Right ventricle myocardium inferior (tissue), 1 donor: ENCODE measurements around the gene RNF114. TPM values are rescaled to one million over a fixed set of nuclear protein-coding genes. Genes with fewer than 3 reads are reported as not detected.
"Not testable (repeated sequence)": the region's sequence is repeated elsewhere in the genome, so short reads cannot be mapped to it uniquely, and the experiment has no call there.

Source experiments
- ATAC-seq: fragments of 200-7000 bp; cut with Tn5 transposase; one replicate; pipeline ENCODE4 v1.9.1; 2020; ENCODE audit warnings: mild to moderate bottlenecking, moderate library complexity
- DNase-seq: peaks from one replicate; pipeline ENCODE4 v3.0.0; 2021; ENCODE audit errors: missing footprints
- intact Hi-C: fragments of 100-400 bp; cut with DNase I; formaldehyde crosslinking; loops from one replicate; pipeline ENCODE4 v1.11.0; 2022
- long read RNA-seq: library from polyadenylated mRNA; unstranded; transcript quantifications from one replicate; pipeline ENCODE4 v2.0.0, GENCODE V29; 2021
- total RNA-seq: library from RNA; stranded (reverse); fragmentation: NEBNext Ultra II Directional; extraction: Animal tissue kit (Norgen Biotek cat#: 25700); gene quantifications from one replicate; pipeline ENCODE4 v1.2.1, GENCODE V29; 2021
- donor health status: DM: no; HTN: yes; CAD: no; lungs with severe emphysema.

The RNF114 gene, protein sequence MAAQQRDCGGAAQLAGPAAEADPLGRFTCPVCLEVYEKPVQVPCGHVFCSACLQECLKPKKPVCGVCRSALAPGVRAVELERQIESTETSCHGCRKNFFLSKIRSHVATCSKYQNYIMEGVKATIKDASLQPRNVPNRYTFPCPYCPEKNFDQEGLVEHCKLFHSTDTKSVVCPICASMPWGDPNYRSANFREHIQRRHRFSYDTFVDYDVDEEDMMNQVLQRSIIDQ
- 47.6 TPM for total RNA-seq
- long read RNA-seq, transcript RNF114-201 (6 exons, 2,503 nt), result major isoform, 14 of 21 reads
- long read RNA-seq, partial matches to known transcripts, result 1 of 21 reads
- long read RNA-seq, other reads (novel, unspliced or antisense), result 5 of 21 reads

DNA sequence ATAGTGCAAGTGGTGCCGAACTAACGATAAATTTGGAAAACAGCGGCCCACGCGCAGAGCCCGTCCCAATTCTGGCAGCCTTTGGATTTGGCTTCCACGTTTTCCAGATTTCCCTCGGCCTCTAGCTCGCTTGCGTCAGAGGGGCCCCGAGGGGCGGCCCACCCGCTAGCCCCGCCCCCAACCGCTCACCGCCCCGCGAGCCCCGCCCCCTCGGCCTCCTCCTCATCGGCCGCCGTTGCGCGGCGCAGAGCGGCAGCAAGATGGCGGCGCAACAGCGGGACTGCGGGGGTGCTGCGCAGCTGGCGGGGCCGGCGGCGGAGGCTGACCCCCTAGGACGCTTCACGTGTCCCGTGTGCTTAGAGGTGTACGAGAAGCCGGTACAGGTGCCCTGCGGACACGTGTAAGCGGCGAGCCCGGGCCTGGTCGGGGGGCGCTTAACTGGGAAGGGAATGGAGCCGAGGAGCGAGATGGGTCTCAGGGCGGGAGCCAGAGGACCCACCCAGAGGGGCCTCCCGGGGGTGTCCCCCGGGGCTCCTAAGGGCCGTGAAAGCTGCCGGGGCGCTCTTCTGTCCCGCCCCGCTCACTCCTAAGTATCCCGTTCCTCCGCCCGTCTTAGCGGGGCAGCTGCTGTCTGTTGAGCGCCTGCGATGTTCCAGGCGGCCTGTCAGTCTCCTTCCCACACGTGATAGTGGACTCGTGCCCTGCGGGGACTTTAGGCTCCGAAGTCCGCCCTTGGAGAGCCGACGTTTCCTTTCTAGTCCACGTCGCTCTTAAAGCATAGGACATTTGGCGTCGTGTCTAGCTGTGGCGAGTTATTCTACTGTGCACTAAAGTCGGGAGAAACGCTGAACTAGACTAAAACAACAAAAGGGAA lies at the start of gene RNF114:
RNF114 (plus strand) TSS at position 245 of the 874 bp plus-strand sequence; CDS start at position 261, 16 bp downstream.
- intact Hi-C loops, result no loop called here
- peak; percentile 95 for DNase-seq
- peak; percentile 95 for ATAC-seq

DNA sequence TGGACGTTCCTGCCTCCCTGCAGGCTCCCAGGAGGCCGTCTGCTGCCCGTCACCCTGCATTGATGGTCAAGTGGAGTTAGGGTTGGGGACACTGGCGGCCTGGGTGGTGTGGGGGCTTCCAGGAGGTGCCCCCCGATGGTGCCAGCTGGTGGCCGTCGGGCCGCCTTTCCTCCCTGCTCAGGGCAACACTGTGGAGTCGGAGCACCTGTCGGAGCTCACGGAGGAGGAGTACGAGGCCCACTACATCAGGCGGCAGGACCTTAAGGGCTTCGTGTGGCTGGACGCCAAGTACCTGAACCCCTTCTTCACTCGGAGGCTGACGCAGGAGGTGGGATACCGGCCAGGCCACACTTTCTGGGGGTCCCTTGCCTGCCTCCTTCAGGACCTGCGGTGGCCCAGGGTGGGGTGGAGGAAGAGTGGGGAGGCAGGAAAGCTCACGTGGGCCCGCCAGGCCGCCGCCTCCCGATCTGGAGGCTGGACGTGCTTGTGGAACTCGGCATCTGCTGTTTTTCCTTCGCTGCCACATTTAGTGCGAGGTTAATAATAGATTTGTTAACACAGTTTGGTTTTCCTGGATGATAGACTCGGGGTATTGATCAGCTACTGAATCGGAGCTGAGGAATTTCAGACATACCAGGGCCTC lies 49.5 kb upstream of the RNF114 start:
- ATAC-seq (no peak), DNase-seq (no peak)
- intact Hi-C loops, result no loop called here

DNA sequence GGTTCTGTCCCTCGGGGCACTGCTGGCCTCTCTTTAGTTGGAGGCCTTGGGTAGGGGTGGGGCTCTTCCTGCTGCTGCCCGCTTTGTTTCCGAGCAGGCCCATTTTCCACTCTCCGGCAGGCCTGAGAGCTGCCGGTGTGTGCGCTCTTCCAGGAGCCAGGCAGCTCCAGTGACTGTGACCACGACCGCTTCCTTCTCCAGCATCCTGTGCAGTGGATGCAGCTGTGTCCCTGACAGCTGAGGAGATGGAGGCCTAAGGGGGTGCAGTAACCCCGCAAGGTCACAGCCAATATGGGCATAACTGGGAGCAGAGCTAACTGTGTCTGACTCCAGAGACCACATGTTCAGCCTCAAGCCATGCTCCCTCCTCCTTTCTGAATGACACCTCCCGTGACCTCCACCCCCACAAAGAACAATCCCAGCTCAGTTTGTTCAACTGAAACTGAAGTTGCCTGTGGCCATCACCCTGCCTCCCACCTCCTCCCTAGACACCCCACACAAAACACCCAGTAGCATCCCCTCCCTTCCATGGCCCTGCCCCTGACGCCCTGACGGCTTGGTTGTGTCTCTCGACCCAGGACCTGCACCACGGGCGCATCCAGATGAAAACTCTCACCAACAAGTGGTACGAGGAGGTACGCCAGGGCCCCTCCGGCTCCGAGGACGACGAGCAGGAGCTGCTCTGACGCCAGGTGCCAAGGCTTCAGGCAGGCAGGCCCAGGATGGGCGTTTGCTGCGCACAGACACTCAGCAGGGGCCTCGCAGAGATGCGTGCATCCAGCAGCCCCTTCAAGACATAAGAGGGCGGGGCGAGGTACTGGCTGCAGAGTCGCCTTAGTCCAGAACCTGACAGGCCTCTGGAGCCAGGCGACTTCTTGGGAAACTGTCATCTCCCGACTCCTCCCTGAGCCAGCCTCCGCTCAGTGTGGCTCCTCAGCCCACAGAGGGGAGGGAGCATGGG lies 48.7 kb upstream of the RNF114 start:
- intact Hi-C loops, result no loop called here
- ATAC-seq, result peak; percentile 9
- DNase-seq, result peak; percentile 46

DNA sequence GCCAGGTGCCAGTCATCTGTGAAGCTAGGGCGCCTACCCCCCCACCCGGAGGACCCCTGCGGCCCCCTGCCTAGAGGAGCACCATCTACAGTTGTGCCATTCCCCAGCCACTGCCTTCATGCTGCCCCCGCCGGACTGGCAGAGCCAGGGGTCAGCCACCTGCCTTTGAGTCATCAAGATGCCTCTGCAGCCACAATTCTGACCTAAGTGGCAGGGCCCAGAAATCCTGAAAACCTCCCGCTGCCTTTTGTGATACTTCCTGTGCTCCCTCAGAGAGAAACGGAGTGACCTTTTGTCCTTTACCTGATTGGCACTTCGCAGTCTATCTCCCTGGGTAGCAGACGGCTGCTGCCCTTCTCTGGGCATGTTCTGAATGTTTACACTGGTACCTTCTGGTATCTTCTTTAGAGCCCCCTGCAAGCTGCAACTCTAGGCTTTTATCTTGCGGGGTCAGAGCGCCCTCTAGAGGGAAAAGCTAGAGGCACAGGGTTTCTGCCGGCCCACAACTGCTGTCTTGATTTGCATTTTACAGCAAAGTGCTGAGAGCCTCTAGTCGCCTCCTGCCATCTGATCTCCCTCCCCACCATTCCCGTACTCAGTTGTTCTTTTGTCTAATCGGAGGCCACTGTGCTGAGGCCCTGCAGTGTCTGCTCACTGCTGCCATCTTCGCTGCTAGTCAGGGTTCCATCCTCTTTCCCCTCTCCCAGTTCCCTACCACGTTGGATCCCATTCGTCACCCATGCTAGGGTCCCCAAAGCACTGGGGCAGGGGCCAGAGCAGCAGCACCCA lies 47.8 kb upstream of the RNF114 start:
- DNase-seq, result peak; percentile 64
- intact Hi-C loops, result no loop called here
- no peak for ATAC-seq

DNA sequence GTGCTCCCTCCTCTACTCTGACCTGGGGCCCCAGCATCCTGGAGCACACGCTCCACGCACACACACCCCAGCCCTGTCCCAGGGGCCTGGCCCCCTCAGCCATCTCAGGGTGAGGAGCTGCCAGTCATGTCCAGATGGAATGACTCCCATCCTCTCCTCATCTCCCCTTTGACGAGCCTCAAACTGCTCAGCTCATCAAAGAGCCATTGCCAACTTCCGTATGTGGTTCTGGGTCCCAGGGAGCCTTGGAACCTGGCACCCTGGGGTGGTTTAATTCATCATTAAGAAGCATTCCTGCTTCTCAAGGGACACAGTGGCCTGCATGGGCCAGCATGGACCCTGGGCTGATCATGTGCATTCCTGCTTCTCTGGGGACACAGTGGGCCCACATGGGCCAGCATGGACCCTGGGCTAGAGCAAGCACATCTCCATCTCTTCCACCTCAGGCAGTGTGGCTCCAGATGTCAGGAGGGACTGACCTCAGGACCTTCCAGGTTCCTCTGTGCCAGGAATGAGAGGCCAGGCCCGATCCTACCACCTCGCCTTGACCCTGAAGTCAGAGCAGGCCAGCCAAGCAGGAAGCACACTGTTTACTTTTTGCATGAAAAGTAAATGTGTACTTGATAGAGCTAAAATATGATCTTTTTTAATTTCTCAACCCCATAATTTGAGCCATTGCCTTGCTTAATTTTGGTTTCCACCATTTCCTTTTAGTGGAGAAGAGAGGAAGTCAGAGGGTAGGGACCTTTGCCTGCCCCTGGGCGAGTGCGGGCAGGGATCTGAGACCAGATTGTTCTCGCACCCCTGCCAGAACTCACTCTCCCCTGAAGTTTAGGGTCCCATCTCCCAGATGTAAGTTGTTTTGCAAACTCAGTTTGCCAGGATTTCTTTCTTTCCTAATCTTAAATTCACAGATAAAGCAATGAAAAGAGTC lies 46.9 kb upstream of the RNF114 start:
- no peak for ATAC-seq
- DNase-seq, result peak; percentile 49
- intact Hi-C loops, result no loop called here

DNA sequence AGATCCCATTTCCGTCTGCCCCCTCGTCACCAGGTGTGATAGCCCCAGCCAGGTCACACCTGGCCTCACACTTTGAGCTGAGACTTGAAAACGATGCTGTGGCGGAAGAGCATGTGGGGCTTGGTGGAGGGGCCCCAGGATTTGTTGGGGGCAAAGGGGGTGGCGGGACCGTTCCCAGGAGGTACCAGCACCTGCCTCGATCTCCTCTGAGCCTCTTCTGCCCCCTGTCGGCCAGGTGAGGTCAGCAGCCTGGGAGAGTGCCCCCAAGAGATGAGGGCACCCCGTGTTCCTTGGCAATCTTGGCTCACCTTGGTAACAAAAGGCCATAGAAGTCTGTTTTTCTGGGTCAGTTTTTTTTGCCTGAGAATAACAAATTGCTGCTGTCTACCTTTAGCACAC lies 46.3 kb upstream of the RNF114 start:
- ATAC-seq (no peak), DNase-seq (peak; percentile 52)
- intact Hi-C loops, result no loop called here

DNA sequence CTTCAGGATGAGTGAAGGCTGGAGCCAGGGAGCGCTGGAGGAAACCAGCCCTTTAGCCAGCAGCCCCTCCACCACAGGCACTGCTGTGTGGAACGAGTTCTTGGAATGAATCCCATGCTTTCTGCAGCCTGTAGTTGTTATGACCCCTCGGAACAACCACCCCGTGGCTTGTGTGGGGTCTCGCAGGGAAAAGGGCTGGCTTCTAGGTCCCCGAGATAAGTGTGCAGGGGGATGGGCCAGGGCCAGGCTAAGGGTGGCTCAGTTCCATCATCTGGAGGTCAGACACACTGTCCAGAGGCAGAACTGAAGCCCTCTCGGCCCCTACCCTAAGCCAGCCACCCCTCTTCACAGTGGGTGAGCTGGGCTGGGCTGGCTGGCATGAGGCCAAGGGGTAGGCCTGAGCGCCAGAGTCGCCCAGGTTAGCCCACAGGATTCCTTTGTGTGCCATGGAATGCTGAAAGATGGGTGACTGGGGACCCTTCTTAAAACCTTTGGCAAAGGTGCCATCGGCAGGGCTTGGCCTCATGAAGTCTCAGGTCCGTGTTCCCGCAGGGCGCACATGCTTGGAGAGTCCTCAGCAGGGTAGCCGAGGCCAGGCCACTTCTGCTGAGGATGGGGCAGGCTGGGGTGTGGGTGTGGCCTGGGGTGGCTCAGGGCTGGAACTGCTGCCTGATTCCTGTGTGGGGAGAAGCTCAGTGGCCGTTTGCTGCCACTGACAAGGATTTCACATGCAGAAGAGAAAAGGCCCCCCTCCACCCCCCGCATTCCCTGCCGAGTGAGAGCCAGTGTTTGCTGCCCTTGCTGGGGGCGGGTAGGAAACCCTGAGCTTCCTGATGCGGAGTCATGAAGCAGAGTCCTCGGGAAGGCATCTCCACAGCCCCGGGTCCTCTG lies 45.5 kb upstream of the RNF114 start:
- peak; percentile 70 for DNase-seq
- ATAC-seq, result peak; percentile 20
- intact Hi-C loops, result no loop called here

DNA sequence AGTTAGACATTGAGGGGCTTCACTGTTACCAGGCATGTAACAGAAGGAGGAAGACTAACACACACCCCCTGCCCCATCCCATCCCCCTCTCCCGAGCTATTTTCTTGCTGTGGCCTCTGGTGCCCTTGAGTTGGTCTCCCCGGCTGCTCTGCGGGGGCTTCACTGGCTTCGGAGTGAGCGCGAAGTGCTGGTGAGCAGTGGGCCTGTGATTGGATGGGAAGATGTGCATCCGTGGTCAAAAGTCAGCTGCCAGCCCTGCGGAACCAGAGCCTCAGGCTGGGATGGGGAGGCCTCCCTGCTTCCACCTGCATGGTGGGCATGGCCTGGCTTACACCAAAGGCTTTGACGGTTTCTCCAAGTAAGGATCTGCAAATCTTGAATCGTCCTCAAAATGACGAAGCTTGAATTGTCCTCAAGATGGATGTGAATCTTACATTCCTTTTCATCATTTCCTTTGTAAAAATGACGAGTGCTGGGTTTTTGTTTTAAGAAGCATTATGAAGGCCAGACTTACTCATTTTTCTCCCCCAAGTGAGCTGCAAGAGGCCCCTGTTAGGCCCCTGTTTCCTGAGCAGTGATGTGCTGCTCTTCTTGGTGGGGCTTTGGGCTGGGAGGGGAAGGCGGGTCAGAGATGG lies 44.6 kb upstream of the RNF114 start:
- intact Hi-C loops, result loop anchor here (2.0 kb wide), 1 partner anchor 19 kb away; no protein-coding TSS in a partner anchor
- ATAC-seq (no peak), DNase-seq (peak; percentile 45)

DNA sequence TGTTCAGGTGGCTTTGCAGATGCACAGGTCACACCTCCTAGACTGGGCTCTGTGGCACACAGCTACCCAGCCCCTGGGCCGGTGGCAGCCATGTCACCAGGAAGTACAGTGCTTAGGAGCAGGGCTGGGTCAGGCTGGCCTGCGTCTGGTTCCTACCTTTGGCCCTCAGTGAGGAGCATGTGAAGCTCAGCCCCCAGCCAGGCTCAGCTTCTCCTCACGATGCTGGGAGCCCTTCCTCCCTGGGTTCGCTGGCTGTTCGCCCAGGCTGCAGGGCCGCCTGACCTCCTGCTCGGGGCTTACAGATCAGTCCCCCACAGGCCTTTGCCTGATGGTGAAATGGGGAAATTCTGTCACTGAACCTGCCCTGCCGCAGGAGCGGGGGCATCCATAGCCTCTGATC lies 43.9 kb upstream of the RNF114 start:
- peak; percentile 66 for DNase-seq
- ATAC-seq, result peak; percentile 11
- intact Hi-C loops, result loop anchor here (2.0 kb wide), 1 partner anchor 19 kb away; no protein-coding TSS in a partner anchor

DNA sequence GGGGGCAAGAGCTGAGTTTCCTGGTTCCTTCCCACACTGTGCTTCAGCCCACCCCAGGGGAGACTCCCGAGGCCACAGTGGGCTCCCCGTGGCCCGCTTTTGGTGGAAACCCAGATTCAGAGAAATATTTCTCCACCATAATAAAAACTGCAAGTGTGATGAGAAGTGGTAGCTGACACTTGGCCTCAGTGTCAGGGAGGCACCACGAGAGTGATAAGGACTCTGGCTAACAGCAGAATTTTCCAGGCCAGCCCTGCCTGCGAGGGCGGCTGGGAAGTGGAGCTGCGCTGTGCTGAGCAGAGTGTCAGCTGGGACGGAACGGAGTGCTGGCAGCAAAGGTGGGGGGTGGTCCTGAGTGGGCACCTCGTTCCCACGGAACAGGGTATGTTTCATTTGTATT lies 43.4 kb upstream of the RNF114 start:
- ATAC-seq (peak; percentile 89), DNase-seq (peak; percentile 68)
- intact Hi-C loops, result loop anchor here (2.0 kb wide), 1 partner anchor 18 kb away; no protein-coding TSS in a partner anchor

DNA sequence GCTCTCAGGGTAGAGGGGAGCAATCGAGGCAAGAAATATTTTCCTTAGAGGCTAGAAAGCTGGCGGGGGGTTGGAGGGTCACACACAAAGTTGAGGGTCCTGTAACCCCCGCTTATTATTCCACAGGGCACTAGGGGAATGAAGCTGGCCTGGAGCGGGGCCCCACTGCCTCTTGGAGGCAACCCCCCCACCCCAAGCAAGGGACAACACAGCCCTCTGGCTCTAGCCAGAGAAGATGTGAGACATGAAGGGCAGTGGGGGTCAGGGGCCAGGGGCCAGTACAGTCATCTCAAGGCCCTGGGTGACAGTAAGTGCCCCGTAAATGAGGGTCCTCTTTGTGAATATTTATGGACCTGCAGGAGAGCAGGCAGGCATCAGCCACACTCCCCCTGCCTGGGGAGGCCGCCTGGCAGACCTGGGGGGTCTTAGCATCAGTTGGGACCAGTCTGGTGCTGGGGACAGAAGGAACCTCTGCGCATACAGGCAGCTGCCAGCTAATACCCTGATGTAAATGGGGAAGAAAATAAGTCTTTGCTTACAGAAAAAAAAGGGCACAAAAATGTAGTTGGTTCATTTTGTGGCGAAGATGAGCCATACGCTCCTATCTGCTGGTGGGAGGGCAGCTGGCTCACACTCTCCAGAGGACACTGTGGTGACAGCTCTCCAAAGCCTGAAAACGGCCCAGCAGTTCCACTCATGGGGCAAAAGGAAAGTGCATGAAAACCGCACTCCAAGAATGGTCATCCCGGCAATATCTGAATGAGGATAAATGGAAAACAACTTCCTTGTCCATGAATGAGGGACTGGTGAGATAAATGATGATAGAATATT lies 42.7 kb upstream of the RNF114 start:
- intact Hi-C loops, result loop anchor here (2.0 kb wide), 1 partner anchor 17 kb away; no protein-coding TSS in a partner anchor
- ATAC-seq (peak; percentile 33), DNase-seq (peak; percentile 33)

DNA sequence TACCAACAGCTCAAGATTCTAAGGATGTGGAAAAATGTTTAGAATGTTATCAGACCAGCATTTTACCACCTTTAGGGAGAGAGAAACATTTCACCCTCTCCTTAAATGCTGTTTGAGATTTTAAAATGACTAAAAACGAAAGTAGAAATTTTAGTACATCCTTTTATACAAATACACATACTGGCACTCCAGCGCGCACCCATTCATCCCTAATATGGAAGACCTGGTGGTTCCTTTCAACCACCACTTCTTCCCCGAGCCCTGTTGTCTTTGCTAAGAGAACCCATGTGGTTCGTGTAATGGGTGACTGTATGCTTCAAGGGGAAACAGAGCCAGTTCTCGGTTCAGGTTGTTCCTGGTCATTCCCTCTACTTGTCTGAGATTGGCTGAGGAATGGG lies 42.1 kb upstream of the RNF114 start:
- DNase-seq (peak; percentile 53), ATAC-seq (no peak)
- intact Hi-C loops, result no loop called here

DNA sequence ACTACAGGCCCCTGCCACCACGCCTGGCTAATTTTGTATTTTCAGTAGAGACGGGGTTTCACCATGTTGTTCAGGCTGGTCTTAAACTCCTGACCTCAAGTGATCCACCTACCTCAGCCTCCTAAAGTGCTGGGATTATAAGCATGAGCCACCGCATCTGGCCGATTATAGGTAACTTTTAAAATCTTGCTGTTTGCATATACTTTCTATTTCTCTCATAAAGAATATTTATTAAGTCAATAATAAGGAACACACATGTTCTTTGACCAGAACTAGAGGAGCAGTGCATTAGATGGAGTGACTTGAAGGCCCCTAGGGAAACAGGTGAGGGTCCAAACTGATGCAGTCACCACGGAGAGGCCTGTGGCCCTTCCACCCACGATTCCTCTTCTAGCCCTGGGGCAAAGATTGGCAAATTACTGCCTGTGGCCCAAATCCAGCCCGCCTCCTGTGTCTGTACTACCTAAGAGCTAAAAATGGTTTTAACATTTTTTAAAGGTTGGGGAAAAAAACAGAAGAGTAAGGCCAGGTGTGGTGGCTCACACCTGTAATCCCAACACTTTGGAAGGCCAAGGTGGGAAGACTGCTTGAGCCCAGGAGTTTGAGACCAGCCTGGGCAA lies 40.6 kb upstream of the RNF114 start:
- intact Hi-C loops, DNase-seq, ATAC-seq: not testable (repeated sequence)

DNA sequence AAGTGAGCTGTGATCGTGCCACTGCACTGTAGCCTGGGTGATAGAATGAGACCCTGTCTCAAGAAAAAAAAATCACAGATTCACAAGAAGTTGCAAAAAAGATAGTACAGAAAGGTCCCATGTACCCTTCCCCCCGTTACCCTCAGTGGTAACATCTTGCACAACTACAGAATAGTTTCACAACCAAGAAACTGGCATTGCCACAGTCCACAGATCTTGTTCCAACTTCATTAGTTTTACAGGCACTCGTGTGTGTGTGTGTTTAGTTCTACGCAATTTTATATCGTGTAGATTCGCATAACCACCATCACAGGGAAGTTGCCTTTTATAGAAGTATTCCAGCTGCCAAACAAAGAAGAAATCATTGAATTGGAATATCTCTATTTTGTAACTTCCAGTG lies 40.0 kb upstream of the RNF114 start:
- intact Hi-C loops, result no loop called here
- ATAC-seq (no peak), DNase-seq (no peak)
